Embryonic facial prominence (tissue), 1 donor: ENCODE data around the gene RPS5.
"Not testable (repeated sequence)": the region's sequence is repeated elsewhere in the genome, so short reads cannot be mapped to it uniquely, and the experiment has no call there.

Experiments
- DNase-seq: peaks from one replicate; pipeline ENCODE4 v3.0.0-alpha.2; 2016; ENCODE audit errors: extremely low spot score

Gene RPS5

DNA sequence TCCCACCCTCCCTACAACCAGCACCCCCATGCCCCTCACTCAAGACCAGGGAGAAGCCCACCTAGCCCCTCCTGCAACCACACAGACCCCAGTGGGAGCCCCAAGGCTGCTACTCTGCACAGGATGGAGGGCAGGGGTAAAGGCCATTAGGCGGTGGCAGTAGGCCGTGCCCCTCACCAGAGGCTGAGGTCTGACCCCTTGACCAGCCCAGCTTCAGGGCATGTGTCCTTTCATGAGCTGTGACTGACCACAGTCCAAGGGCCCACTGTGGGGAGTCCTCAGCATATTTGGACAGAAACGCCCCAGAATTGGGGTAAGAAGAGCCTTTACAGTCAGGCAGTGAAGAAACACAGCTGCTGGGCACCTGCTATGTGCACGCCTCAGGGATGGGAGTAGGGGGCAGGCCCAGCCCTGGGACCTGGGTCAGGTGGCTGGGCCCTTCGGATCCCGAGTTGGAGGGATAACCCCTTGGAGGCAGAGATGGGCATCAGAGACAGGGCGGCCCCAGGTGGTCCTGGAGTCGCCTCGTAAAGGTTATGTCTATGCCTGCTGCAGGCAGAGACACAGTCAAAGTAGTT lies 1.7 kb upstream of the RPS5 start:
- DNase-seq: no peak

DNA sequence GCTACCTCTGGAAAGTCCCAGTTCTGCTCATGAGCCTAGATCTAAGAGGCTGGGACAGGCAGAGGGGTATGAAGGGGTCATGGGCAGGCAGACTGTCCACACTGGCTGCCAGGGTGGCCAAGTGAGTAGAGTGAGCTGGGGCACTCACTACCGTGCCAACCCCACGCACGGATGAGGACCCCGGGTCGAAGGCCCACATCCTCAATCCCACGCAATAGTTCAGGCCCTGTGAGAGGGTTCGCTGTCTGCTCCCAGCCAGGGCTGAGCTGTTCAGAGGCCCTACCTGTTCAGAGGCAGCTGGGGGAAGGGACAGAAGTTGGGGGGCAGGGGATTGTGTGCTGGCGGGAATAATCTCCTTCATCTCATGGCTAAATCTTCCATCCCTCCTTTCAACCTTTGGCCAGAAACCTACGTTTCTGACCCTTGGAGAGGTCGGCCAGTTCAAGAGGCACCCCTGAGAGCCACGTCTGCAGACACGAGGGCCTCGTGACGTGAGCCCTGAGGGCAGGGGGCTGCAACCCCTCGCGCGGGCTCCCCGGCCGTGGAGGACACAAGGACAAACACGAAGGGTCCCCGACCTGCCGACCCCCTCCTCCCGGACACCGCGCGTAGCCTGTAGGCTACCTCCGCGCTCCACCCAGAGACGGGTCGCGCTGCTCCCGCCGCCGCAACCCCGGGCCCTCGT lies 1.0 kb upstream of the RPS5 start:
- DNase-seq: no peak

DNA sequence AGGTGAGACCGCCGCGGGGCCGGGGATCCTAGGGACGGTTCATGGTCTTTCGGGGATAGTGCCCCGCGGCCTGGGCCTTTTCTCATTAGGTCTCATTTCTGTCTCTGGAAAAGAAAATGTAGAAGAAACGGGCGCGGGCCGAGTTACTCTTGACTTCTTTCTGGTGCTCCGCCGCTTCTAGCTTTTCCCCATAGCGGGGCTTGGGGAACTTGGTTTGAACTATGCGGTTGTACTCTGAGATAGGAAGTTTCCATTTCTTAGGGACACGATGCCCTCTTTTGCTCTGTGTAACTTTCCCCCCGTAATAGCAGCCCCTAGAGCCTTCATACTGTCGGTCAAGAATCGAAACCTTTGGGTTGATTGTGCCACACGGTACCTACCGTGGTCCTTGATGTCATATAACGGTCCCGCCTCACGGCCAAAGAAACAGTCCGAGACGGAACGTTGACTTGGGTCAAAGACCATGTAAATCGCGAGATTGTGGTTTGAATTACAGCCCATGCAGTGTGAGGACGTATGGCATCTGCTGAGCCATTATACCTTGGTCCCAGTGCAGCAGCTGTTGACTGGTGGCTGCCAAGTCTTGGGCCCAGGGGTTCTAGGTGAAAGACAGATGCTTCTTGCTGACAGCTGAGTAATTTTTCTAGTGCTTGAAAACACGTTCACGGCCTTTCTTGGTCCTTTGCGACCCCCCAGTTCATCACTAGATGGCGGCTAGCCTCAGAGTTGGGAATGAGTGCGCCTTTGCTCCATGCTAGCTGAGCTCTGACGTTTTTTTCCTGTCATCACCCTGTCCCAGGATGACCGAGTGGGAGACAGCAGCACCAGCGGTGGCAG lies 487 bp downstream of the RPS5 start:
- no peak for DNase-seq

DNA sequence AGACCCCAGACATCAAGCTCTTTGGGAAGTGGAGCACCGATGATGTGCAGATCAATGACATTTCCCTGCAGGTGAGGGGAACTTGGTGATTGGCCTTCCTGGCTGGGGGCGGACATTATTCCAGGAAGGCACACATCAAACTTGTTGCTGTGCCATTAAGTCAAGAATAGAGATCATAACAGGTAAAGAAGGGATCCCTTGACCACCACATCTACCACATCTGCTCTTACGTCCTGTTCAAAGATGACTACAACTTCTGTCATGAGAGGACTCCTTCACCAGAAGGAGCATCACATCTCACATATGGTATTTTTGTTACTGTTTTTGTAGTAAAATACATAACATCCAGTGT lies 1.1 kb downstream of the RPS5 start:
- no peak for DNase-seq

DNA sequence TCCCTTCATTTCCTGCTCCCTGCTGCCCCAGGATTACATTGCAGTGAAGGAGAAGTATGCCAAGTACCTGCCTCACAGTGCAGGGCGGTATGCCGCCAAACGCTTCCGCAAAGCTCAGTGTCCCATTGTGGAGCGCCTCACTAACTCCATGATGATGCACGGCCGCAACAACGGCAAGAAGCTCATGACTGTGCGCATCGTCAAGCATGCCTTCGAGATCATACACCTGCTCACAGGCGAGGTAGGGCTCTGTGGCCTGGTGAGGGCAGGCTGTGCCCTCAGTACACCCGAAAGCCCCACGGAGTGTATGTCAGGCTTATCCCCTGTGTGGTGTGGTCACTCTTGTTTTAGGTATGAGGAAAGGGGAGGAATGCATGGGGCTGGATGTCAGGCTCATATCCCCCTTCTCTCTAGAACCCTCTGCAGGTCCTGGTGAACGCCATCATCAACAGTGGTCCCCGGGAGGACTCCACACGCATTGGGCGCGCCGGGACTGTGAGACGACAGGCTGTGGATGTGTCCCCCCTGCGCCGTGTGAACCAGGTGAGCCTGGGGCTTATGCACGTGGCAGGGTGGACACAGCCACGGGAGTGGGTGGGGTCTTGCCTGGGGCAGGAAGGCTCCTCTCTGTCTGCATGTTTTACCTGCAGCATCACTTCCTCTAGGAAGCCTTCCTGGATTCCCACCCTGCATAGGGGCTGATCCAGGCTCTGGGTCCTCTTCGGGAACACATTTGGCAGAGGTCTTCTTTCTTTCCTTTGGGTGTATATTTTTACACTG lies 6.1 kb downstream of the RPS5 start:
- DNase-seq: no peak

DNA sequence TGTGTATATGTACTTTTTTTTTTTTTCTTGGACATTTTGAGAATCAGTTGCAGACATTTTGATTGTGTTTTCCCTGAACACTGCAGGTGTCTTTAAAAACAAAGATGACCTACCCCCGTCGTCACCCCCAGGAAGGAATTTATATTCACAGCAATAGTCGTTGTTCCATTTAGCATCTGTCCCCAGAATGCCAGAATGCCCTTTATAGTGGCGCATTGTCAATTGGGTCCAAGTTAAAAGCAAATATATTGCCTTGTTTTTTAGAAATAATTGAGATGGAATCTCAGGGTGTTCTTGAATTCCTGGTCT lies 6.6 kb downstream of the RPS5 start:
- DNase-seq: no peak

DNA sequence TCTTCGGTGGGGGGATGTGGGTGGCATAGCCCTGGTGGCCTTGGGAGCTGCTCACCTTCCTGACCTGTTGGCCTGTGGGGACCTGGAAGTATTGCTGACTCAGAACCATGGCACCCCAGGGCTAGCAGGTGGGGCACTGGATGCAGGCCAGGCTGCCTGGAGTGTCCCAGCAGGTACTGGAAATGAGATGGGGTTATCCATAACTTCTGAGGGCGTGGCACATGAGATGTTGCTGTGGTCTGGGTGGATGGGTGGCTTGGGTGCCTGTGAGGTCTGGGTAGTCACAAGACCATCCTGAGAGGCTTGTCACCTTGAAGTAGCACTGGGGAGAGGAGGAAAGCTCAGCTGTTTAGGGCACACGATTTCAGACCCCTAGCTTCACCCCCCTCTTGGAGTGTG lies 7.8 kb downstream of the RPS5 start:
- no peak for DNase-seq

DNA sequence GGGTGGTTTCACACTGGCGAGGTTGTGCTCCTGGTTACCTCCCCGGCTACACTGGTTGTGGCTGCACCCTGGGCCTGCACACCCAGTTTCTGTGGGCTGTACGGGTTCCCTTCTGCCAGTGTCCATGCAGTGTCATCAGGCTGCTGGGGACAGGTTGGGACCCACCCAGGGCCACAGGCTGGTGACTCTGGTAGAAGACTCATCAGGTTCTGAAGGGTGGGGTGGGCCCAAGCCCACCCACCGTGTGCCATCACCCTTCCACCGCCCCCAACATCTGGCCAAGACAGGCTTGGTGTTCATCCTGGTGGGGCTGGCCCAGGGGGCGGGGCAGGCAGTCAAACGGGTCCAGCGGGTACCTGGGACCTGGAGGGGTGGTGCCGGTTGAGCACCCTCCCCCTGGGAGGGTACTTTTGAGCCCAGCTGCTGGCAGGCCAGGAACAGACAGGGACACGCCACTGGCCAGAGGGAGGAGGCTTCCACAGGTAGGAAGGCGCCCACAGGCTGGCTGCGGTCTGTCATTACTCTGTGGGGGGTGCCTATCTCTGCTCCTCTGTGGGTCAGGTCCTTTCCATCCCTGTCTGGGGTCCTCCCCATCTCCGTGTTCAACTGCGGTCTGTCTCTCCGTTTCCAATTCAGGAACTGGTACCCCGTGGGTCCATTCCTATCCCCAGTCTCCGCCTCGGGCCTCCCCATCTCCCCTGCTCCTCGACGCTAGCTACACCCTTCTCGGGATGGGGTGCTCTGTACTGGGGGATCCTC lies 8.3 kb downstream of the RPS5 start, which contains the start of gene RNF225:
TSS of gene RNF225 (plus strand) at position 437 of the 759 bp plus-strand sequence. CDS start 434 bp downstream, outside the sequence.
- DNase-seq: no peak

DNA sequence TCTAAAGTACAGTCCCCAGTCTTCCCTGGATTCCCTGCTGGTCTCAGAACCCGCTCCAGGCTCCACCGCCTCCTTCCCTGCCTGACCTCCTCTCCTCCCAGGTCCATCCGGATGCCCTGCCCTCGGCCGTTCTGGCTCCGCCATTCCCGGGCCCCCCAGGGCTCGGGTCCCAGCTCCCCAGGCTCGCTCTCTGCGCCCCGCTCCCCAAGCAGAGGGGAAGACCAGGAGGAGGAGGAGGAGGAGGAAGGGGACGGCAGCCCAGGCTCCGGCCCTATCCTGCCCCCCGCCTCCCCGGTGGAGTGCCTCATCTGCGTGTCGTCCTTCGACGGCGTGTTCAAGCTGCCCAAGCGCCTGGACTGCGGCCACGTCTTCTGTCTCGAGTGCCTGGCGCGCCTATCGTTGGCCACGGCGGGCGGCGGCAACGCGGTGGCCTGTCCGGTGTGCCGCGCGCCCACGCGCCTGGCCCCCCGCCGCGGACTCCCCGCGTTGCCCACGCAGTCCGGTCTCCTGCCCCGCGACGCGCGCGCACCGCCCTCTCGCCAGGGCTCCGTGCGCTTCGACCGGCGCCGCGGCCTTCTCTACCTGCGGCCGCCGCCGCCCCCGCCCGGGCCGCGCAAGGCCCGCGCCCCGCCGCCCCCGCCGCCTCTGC lies 9.0 kb downstream of the RPS5 start:
- no peak for DNase-seq

DNA sequence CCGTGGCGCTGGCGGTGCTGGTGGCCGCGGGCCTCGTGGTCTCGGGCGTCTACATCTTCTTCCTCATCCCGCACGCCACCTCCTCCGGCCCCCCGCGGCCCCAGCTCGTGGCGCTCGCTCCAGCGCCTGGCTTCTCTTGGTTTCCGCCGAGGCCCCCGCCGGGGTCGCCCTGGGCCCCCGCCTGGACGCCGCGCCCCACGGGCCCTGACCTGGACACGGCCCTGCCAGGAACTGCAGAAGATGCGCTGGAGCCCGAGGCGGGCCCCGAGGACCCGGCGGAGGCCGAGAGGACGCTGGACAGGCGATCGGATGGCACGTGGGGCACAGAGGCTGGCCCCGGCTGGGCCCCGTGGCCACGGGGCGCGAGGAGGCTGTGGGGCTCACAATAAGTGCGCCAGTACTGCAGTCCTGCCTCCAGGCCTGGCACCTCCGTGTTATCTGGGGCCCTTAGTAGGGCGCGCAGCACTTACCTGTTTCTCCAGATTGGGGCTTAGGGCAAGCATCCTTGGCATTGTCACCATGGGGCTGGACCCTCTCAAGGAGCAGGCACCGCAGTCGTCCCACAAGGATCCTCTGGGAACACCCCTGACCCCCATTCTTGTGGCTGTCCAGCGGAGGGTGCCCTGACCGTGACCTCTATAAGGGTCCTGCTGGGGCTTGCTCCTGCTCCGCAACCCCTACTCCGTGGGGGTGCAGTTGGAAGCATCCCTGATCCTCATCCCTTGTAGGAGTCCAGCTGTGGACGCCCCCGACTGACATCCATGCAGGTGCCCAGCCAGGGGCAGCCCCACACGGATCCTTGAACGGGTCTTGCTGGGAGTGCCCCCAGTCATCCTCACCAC lies 9.8 kb downstream of the RPS5 start:
- no peak for DNase-seq

DNA sequence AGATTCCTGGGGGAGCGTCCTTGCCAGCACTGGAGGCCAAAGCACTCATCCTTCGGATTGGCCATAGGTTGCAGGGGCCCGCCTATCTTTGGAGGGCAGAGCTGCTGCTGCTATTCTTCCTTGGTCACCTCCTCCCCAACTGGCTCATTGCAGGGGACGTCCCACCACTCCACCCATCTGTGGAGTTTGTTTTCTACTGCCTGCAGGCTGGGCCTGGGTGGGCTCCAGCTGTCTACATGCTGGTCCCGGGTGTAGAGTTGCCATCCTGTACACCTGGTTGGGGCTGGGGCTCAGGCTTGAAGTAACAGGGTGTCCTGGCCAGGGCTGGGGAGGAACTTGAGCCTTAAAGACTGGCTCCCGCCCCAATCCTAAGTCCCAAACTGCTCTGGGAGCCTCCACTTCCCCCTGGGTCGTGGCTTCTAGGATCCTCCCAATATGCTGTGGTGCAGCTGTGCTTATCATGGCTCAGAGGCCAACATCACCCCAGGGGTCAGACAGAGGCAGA lies 10.5 kb downstream of the RPS5 start:
- no peak for DNase-seq

DNA sequence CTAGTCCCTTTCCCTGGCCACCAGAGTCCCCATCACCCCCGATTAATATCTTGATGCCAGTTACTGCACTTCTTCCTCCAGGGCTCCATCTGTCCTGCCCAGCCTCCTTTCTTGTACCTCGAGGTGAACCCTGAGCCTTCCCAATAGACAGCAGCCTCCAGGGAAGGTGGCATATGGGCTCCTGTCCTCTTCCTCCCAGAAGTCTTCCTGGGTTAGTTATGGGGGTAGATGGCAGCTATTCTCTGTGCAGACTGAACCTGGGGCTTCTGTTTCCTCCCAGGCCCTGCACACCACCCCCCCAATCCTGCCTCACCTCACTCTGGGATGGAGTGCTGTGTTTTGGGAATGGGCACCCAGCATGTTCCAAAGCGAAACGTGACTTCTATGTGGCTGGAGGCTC lies 11.0 kb downstream of the RPS5 start:
- no peak for DNase-seq

DNA sequence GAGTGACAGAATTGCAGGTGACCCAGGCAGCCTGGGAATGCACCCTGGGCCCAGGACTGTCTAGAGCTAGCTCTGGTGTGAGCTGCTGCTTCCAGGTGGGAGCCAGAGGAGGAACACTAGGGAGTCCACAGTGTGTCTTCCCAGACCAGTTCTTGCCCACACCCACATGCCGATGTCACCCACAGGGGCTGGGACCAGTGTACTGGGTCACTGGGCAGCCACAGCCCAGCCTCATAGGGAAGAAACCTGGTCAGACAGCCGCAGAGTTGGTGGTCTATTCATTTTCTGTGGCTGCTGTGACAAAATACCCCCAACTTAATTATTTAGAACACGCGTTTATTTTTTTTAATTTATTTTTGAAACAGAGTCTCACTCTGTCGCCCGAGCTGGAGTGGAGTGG lies 11.5 kb downstream of the RPS5 start:
- no peak for DNase-seq

DNA sequence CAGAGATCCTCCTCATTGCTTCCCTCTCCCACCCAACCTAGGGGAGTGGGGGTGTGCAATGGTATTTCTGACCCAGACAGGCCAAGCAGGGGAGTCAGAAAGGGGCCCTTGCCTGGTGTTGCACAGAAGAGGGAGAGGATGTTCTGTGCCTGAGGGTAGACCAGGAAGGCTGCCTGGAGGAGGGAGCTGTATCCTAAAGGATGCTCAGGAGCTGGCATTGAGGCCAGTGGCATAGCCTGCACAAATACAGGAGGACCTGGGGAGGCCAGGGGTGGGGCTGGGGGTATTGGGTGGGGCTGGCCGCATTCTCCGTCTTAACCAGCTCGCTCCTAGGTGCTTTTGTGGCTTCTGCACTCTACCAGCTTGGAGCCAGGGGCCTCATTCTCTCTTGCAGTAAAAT lies 12.8 kb downstream of the RPS5 start:
- no peak for DNase-seq

DNA sequence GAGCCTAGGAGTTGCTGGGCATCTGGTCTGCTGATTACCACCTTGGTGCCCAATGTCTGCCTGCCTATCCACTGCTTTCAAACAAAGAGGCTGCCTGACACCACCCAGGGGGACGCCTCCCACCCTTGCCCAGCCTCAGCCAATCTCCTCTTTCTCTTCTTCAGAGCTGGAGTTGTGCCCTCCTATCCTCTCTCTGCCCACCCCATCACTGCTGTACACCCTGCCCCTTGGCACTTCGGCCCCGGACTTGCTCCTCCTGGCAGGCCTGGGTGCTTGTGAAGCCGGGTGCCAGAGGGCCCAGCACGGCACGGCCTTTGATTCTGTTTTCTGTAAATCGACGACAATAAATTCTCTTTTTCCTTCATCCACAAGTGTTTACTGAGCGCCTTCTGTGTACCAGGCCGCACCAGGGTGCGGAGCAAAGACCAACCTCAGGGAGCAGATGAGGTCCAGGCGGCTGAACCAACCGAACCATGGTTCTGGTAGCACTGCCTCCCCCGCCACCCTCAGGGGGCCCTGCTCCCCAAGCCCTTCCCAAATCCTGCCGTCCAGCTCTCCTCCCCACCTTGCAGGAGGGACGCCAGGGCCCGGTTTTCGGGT lies 13.3 kb downstream of the RPS5 start:
- no peak for DNase-seq

DNA sequence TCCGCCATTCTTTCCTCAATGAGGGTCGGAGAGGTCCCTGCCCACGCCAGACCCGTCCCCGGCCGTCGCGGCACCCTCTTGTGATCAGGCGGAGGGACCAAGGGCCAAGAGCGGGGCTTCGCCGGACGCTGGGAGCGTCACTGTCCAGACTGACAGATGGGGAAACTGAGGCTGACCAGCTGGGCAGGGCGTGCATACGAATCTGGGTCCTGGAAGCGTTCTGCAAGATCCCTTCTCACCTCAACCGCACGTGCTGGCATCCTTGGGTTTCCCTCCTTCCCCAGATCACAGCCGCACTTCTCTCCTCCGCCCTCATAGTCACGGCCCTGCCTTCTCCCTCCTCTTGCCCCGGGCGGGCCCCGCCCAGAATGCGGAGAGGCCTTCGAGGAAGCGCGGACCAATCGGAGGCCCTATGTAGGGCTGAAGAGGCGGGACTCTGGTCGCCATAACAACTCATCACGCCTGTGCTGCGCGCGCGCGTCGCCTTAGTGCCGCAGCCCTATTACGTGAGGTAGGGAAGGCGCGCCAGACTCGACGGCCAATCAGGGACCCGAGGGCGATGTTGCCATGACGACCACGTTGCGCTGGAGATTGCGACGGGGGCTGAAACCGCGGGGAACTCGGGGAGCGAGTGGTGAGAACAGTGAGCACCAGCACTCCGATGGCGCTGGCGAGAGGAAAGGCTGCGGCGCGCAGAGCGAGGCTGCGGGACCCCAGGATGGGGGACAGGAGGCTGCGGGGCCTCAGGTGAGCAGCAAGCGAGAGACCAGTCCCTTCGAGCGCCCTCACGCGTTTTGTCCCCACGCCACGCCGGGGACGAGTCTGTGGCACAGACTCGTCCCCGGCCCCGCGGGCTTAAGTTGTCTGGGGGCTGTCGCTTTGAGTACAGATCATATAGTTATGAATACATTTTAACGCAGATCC lies 14.1 kb downstream of the RPS5 start:
- DNase-seq: peak; percentile 99

DNA sequence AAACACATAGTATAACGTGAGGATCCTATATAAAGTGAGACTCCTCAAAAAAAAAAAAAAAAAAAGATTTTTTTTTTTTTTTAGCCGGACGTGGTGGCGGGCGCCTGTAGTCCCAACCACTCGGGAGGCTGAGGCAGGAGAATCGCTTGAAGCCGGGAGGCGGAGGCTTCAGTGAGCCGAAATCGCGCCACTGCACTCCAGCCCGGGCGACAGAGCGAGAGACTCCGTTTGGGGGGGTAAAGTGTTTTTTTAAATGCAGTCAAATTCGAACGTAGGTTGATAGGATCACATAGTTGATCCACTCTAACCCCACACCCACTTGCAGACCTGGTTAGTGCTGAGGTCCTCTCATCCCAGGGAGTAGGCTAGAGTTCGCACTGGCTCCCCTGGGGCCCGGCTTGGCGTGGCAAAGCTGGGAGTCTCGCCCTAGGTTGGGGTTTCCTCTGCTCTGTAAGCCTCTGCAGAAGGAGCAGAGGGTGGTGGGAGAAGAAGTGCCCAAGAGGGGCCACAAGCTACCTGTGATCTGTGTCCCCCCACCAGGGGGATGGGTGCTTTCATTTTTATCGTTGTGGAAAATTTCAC lies 14.9 kb downstream of the RPS5 start:
- DNase-seq: no peak

DNA sequence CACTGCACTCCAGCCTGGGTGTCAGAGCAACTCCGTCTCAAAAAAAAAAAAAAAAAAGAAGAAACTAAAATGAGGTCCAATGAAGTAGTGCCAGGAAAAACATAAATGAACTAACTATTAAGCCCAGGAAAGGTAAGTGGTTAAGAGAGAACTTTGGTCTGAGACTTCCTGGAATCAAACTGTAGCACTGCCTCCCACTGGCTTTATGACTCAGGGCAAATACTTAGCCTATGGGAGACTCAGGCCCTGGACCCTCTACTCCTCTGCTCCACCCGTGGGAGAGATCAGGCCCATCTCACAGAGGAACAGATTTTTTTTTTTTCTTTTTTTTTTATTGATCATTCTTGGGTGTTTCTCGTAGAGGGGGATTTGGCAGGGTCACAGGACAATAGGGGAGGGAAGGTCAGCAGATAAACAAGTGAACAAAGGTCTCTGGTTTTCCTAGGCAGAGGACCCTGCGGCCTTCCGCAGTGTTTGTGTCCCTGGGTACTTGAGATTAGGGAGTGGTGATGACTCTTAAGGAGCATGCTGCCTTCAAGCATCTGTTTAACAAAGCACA lies 16.9 kb downstream of the RPS5 start:
- not testable (repeated sequence) for DNase-seq
